Esophagus muscularis mucosa (tissue), 4 donors: ENCODE measurements around the gene THAP4.

Experiments
- CTCF ChIP-seq, 3 experiments: fragments of 200-600 bp in 2 of 3; fragments of 450-650 bp in 1 of 3; sonication (generic) in 2 of 3; IDR thresholded peaks; one replicate each; pipeline ENCODE4 v1.5.1; 2017 to 2019; ENCODE audit warnings: antibody characterized with exemption in 3 of 3, mild to moderate bottlenecking in 2 of 3, moderate library complexity in 1 of 3
- EP300 ChIP-seq: sonication (generic); formaldehyde crosslinking; IDR thresholded peaks from one replicate; pipeline ENCODE4 v1.6.1; 2017; ENCODE audit warnings: antibody characterized with exemption
- POLR2A ChIP-seq: fragments of 450-650 bp; IDR thresholded peaks from one replicate; pipeline ENCODE4 v1.6.1; 2017; ENCODE audit warnings: antibody characterized with exemption, moderate library complexity, mild to moderate bottlenecking, low read depth
- POLR2AphosphoS5 ChIP-seq, 2 donors: sonication (generic); formaldehyde crosslinking; IDR thresholded peaks; one replicate each; pipeline ENCODE4 v1.6.1; 2017; ENCODE audit warnings: antibody characterized with exemption in 2 of 2

DNA sequence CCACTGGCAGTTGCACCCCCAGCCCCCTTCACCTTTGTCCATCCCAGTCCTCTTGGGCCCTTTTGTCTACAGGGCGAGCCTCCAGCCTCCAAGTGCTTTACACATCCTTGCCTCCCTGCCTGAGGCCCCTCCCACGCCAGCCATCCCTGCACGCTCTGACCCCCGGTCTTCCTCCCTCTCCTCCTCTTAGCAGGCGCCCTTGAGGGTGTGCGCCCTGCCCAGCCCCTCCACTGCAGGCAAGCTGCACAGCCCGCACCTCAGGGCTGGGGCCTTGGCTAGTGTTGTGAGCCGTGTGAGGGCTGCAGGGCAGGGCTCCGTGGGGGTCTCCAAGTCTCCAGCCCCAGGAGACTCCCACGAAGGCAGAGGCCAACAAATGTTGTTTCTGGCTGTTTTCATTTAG lies 71.5 kb downstream of the THAP4 start:
- TF ChIP-seq CTCF (IDR thresholded peaks at IDR 0.05) (no peak), EP300 (no peak), POLR2AphosphoS5 (IDR thresholded peaks at IDR 0.05) (no peak), POLR2A (no peak)
